ENCODE results near the gene PSKH1. TPM values are rescaled to one million over a fixed set of nuclear protein-coding genes. Genes with fewer than 3 reads are reported as not detected.
"Not testable (repeated sequence)": the region's sequence is repeated elsewhere in the genome, so short reads cannot be mapped to it uniquely, and the experiment has no call there.

Gene PSKH1
- total and polyA plus RNA-seq, 10 donors: 5.0 to 31.3 (median 20.5) TPM

DNA sequence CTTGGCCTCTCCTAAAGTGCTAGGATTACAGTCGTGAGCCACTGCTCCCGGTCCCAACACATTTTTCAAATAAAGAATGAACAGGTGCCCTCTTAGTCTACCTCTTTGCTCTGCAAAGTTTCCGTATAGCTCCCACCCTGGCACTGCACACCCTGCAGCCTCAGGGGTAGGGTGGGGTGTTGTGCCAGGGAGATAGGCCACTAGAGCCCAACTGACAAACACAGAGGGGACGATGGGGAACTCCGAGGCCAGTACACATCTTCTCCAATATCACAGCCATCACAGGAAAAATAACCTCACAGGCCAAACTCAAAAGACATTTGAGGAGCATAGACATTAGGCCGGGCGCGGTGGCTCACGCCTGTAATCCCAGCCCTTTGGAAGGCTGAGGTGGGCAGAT, 78.1 kb downstream of the PSKH1 start:
- WGBS, 5 donors: 93 to 96% (median 96%) methylated on average over 9 of the region's 9 CpGs
- intact Hi-C loops (cut with DNase I; ENCODE audit: low total_unique reads): no loop called here
- no peak for DNase-seq
- H3K4me1 ChIP-seq: peaks cover 16 to 31% (median 26%) of the 10 kb centered on the region in 6 donors
- no peak overlapping the region for H3K27ac ChIP-seq
- no peaks in the 10 kb centered on the region for H3K36me3 ChIP-seq
- H3K27me3 ChIP-seq (replicated peaks in 1 of 7): no peaks in the 10 kb centered on the region
- no peak for TF ChIP-seq POLR2AphosphoS5 (IDR thresholded peaks at IDR 0.05)
- TF ChIP-seq, protein P1, sequence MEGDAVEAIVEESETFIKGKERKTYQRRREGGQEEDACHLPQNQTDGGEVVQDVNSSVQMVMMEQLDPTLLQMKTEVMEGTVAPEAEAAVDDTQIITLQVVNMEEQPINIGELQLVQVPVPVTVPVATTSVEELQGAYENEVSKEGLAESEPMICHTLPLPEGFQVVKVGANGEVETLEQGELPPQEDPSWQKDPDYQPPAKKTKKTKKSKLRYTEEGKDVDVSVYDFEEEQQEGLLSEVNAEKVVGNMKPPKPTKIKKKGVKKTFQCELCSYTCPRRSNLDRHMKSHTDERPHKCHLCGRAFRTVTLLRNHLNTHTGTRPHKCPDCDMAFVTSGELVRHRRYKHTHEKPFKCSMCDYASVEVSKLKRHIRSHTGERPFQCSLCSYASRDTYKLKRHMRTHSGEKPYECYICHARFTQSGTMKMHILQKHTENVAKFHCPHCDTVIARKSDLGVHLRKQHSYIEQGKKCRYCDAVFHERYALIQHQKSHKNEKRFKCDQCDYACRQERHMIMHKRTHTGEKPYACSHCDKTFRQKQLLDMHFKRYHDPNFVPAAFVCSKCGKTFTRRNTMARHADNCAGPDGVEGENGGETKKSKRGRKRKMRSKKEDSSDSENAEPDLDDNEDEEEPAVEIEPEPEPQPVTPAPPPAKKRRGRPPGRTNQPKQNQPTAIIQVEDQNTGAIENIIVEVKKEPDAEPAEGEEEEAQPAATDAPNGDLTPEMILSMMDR (IDR thresholded peaks at IDR 0.05 in 8 of 11, conservative IDR thresholded peaks at IDR 0.05 in 3 of 11): no peak
- no peak for TF ChIP-seq POLR2A (IDR thresholded peaks at IDR 0.05)
- no peak overlapping the region for H3K4me3 ChIP-seq
- no peaks in the 10 kb centered on the region for H3K9me3 ChIP-seq

DNA sequence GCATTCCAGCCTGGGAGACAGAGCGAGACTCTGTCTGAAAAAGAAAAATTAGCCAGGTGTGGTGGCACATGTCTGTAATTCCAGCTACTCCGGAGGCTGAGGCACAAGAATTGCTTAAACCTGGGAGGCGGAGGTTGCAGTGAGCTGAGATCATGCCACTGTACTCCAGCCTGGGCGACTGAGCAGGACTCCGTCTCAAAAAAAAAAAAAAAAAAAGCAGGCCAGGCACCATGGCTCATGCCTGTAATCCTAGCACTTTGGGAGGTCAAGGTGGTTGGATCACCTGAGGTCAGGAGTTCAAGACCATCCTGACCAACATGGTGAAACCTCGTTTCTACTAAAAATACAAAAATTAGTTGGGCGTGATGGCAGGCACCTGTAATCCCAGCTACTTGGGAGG, 79.2 kb downstream of the PSKH1 start:
- H3K9me3 ChIP-seq; H3K27ac ChIP-seq; intact Hi-C loops (cut with DNase I; ENCODE audit: low total_unique reads); H3K36me3 ChIP-seq; H3K27me3 ChIP-seq (replicated peaks in 1 of 7); H3K4me3 ChIP-seq; DNase-seq: not testable (repeated sequence)
- H3K4me1 ChIP-seq: peaks cover 4 to 19% (median 14%) of the 10 kb centered on the region in 6 donors
- WGBS, 5 donors: 89 to 98% (median 92%) methylated on average over 7 of the region's 7 CpGs

DNA sequence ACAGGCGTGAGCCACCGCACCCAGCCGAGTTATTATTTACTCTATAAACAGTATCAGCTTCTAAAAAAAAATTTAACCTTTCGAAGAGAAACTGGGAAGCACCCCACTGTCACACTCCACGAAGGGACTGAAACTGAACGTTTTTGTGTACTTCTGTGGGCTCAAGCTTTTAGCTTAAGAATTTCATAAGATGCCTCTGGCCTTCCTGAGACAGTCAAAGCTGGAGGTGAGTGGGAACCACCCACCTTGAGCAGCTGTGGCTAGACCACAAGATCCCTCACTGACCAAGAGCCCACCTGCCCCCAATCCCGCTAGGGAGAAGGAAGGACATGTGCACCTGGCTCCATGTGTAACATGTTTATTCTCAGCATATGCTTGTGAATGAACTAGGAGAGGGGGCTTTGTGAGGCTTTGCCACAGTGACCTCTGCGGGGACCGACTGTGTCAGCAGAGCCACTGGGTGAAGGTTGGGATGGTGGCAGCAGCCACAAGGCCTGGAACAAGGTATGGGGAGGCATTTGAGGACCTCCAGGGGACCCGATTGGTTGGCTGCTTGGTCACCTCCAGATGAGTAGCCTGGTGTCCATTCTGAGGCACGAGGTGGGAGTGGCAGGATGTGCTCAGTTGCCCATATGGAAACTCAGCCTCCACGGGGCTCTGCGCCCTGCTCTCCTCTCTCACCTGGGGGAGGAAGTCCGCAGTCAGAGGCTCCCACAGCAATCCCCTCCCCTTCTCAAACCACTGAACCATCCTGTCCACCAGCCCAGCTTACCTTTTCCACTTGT, 82.5 kb downstream of the PSKH1 start:
- intact Hi-C loops (cut with DNase I; ENCODE audit: low total_unique reads): no loop called here
- H3K9me3 ChIP-seq: no peaks in the 10 kb centered on the region
- H3K27ac ChIP-seq: no peak overlapping the region
- no peaks in the 10 kb centered on the region for H3K27me3 ChIP-seq (replicated peaks in 1 of 7)
- H3K4me1 ChIP-seq: no peaks in the 10 kb centered on the region
- no peak overlapping the region for H3K4me3 ChIP-seq
- peak; percentile 66 for DNase-seq
- TF ChIP-seq POLR2A (IDR thresholded peaks at IDR 0.05) (no peak), POLR2AphosphoS5 (IDR thresholded peaks at IDR 0.05) (no peak)
- TF ChIP-seq, protein P1 (IDR thresholded peaks at IDR 0.05 in 8 of 11, conservative IDR thresholded peaks at IDR 0.05 in 3 of 11): no peak
- H3K36me3 ChIP-seq: no peaks in the 10 kb centered on the region
- 65 to 77% (median 74%) methylated on average over 14 of the region's 14 CpGs for WGBS, 5 donors

GRCh38 chr16:67976205-67976604, 83.2 kb downstream of the PSKH1 start:
- TF ChIP-seq, protein P1 (IDR thresholded peaks at IDR 0.05 in 8 of 11, conservative IDR thresholded peaks at IDR 0.05 in 3 of 11): no peak
- TF ChIP-seq POLR2A (IDR thresholded peaks at IDR 0.05) (no peak), POLR2AphosphoS5 (IDR thresholded peaks at IDR 0.05) (no peak)
- H3K27me3 ChIP-seq (replicated peaks in 1 of 7): no peaks in the 10 kb centered on the region
- intact Hi-C loops (cut with DNase I; ENCODE audit: low total_unique reads): no loop called here
- no peaks in the 10 kb centered on the region for H3K9me3 ChIP-seq
- H3K4me1 ChIP-seq: no peaks in the 10 kb centered on the region
- no peak for DNase-seq
- H3K4me3 ChIP-seq: no peak overlapping the region
- WGBS, 5 donors: 90 to 100% (median 98%) methylated on average over 1 to 2 of the region's 2 CpGs
- no peaks in the 10 kb centered on the region for H3K36me3 ChIP-seq
- no peak overlapping the region for H3K27ac ChIP-seq
